ENCODE measurements around the gene CASP10.
"Not testable (repeated sequence)": the region's sequence is repeated elsewhere in the genome, so short reads cannot be mapped to it uniquely, and the experiment has no call there.

Gene CASP10, protein sequence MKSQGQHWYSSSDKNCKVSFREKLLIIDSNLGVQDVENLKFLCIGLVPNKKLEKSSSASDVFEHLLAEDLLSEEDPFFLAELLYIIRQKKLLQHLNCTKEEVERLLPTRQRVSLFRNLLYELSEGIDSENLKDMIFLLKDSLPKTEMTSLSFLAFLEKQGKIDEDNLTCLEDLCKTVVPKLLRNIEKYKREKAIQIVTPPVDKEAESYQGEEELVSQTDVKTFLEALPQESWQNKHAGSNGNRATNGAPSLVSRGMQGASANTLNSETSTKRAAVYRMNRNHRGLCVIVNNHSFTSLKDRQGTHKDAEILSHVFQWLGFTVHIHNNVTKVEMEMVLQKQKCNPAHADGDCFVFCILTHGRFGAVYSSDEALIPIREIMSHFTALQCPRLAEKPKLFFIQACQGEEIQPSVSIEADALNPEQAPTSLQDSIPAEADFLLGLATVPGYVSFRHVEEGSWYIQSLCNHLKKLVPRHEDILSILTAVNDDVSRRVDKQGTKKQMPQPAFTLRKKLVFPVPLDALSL

DNA sequence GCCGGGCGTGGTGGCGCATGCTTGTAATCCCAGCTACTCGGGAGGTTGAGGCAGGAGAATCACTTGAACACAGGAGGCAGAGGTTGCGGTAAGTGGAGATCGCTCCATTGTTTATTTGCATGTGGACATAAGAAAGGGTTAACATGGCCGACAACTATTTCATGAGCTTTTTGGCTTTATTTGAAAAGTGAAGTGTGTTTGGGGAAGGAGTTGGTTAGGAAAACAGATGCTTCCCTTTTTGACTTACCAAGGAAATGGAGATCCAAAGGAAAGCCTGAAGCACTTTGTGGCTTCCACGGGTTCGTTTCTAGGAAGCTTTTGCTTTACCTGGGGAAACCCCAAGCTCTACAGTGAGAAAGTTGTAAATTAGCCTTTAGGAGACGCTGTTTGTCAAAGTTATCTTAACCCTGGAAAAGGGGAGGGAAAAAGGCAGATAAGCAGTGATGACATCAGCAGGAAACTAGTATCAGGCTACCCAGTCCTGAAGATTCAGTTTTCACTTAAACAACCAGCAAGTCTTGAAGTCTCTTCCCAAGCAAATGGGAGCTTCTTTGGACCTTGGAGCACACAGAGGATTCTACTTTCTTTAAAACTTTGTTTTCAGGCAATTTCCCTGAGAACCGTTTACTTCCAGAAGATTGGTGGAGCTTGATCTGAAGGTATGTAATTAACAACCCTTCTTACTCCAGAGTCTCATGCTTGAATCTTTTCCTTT lies at the start of gene CASP10:
CASP10 (plus strand) TSS at position 492 of the 715 bp plus-strand sequence. CDS start 2,637 bp downstream, outside the sequence.
- DNase-seq: no peak

DNA sequence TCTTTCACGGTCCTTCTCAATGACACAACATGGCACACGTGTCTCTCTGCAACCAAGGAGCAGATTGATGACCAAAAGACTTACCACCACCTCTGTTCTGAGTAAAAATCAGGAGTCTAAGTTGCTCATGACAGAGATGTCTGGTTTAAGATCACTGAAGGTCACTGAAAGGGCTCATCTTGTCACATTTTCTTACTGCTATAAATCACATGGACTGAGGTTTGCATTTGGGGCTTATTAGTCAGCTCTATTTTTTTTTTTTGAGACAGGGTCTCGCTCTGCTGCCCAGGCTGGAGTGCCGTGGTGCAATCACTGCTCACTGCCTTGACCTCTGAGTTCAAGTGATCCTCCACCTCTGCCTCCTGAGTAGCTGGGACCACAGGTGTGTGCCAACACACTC lies 47.6 kb upstream of the CASP10 start:
- no peak for DNase-seq

DNA sequence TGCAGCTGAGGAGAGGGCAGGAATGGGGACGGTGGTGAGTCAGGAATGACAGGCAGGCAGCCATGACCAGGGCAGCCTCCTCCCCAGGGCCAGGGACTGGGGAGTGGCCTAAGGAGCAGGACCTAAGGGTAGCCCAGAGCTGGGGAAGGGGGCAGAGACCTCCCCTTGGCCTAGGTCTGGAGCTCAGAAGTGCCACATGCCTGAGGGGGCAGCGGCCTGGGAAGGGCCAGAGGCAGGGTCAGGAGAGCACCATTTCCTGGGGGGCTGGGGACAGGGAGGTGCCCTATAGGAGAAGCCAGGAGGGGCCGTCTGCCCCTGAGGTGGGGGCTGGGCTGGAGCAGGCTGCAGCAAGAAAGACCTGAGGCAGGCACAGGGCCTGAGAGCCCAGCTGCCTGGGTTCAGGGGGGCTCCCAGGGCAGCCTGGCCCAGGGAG lies 46.0 kb upstream of the CASP10 start:
- DNase-seq: no peak

DNA sequence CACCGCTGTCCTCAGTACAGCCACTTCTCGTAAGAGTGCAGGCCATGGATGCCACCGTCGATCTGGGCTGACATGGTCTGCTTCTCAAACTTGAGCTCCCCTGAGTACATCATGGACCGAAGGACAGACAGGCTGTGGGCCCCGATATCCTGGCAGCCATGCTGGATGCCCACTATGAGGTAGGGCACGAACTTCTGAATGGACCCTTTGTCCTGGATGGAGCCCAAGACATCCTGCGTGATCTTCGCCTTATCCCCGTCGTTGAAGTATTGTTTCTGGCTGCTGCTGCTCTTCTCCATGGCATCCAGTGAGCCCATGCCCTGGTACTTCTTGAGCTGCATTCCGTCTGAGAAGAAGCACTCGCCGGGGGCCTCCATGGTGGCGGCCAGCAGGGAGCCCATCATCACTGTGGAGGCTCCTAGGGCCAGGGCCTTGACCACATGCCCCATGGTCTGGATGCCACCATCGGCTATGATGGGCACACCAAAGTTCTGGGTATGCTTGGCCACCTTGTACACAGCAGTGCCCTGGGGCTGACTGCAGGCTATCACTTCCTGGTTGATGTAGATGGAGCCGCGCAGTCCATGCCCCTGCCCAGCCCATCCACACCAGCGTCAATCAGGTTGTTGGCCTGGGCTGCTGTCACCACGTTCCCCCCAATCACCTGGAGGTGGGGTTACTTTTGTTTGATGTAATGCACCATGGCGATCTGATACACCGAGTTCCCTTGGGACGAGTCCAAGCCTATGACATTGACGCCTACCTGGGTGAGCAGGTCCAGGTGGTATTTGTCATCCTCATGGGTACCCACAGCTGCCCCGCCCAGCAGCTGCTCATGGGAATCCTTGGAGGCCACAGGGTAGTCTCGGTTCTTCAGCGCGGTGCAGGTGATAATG lies 45.2 kb upstream of the CASP10 start:
- DNase-seq: no peak

DNA sequence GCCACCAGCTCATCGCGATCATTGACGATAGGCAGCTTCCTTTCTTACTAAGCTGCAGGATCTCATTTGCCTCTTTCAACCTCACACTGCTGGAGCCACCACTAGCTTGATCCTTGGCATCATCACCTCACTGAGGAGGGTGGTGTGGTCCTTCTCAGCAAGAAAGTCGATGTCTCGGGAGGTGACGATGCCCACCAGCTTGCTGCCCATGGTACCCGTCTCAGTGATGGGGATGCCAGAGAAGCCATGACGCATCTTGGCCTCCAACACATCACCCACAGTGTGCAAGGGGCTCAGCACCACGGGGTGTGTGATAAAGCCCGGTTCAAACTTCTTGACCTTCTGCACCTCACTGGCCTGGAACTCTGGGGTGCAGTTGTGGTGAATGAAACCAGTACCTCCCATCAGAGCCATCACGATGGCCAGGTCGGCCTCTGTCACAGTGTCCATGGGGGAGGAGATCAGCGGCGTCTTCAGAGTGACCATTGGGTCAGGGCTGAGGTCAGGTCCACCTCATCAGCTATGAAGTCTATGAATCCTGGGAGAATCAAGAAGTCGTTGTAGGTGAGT lies 44.5 kb upstream of the CASP10 start:
- DNase-seq: no peak

DNA sequence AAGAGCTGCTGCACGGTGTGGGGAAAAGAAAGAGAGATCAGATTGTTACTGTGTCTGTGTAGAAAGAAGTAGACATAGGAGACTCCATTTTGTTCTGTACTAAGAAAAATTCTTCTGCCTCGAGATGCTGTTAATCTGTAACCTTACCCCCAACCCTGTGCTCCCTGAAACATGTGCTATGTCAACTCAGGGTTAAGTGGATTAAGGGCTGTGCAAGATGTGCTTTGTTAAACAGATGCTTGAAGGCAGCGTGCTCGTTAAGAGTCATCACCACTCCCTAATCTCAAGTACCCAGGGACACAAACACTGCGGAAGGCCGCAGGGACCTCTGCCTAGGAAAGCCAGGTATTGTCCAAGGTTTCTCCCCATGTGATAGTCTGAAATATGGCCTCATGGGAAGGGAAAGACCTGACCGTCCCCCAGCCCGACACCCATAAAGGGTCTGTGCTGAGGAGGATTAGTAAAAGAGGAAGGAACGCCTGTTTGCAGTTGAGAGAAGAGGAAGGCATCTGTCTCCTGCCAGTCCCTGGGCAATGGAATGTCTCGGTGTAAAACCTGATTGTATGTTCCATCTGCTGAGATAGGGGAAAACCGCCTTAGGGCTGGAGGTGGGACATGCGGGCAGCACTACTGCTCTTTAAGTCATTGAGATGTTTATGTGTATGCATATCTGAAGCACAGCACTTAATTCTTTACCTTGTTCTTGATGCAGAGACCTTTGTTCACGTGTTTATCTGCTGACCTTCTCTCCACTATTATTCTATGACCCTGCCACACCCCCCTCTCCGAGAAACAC lies 43.8 kb upstream of the CASP10 start:
- not testable (repeated sequence) for DNase-seq

DNA sequence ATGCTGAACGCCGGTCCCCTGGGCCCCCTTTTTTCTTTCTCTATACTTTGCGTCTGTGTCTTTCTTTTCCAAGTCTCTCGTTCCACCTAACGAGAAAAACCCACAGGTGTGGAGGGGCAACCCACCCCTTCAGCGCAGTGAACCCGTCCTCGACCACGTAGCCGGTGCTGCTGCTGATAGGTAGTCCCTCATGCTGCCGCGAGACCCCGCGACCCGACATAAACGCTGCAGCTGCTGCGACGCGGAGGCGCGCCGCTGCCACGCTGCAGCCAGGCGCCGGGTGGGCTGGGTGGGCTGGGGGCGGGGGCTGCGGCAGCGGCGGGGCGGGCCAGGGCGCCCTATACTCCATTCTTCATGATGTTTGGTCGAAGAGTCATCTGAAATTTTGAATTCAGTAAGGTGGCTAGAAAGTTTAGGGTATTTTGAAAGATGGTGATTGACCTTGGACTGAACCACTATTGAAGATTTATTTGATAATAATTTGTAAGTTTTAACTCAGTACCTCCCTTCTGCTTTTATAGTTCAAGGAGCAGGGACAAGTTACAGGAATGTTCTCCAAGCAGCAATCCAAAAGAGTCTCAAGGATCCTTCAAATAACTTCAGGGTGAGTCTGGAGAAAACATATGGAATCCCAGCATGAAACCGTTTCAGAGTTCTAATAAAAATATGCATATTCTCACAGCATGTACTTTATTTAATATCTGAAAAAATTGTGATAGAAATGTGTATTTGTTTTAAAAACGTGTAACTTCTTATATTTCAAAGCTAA lies 42.9 kb upstream of the CASP10 start:
- DNase-seq: no peak

DNA sequence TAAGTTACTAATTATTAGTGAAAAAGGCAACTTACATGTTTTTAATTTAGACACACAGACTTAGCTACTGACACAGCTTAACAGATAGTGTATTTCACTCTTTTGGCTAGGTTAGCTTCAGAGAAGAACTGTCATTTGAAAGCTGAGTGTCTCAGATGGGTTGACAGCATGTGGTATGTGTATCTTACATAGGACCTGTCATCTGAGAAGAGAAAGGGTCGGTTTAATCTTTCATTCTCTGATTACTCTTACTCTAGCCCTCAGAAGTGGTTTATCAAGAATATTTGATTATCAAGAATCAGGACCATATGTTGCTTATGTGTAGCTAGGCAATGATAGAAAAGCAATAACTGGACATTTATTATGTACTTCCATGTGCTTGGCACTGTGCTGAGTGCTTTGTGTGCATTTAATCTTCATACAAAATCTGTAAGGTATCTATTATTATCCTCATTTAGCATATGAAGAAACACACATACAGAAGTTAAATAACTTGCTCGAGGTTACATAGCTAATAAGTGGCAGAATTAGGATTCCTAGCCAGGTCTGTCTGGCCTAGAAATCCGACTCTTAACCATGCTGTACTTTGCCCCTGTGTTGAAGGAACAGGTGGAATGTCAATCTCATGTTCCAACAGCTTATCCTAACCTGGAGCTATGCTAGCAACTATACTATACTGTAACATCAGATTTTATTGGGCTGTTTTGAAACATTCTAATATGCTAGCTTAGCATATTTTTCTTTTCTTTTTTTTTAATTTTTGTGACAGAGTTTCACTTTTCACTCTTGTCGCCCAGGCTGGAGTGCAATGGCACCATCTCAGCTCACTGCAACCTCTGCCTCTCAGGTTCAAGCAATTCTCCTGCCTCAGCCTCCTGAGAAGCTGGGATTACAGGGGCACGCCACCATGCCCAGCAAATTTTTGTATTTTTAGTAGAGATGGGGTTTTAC lies 38.6 kb upstream of the CASP10 start:
- DNase-seq: no peak

DNA sequence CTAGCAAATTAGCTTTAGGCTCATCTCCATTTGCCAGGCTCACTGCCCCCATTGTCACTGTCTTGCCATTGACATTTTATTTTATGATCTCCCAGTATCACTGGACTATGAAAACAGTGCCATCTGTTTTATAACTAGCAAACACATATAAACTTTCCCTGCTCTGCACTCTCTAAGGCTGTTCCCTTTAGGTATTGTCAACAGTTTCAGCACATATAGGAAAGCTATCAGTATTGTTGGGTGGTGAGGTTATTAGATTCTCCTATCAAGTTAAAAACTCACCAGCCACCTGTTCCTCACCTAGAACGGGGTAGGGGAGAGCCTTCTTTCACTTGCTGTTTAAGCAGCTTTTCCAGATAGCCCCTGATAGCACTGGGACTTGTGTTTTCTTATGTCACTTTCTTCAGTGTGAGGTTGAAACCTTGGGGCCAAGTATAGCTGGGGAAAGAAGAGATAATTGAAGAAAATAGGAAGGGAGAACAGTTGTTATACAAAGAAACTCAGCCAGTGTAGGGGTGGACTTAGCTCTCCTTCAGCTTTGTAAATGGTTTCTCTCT lies 34.4 kb upstream of the CASP10 start:
- DNase-seq: no peak

DNA sequence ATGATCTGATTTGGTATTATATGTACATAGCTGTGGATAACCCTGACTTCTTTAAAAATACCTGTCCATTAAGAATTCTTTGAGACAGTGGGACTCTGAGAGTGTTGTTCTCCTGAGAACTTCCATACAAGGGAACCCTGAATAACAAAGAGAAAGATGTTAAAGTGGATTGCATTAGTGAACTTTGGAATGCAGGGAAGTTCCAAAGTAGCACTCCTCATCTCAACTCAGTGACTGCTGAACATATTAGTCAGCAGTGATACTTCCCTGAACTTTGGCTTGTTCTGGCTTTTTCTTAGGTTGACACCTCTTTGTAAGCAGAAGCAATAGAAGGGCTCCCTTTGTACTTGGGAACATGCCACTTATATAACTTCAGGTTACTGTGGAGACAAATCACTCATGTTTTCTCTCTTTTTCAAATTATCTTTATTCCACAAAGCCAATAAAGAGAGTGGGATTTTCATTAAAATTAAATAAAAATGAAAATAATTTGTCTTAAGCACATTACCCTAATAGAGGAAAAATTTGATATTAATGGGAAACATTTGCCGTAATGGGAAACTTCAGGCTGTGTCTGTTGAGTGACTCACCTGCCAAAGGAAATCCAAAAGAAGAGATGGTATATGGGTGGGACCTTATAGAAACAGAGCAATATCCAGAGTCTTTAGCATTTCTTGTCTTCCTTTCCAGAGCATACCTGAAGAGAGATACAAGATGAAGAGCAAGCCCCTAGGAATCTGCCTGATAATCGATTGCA lies 33.7 kb upstream of the CASP10 start:
- DNase-seq: no peak

DNA sequence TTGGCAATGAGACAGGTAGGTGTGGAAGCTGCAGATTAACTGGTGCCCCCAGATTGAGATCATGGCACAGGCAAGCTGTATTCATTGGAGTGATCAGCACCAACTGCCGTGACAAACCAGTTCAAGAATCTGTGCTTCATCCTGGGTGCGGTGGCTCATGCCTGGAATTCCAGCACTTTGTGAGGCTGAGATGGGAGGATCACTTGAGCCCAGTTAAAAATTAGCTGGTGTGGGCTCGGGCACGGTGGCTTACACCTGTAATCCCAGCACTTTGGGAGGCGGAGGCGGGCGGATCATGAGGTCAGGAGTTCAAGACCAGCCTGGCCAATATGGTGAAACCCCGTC lies 33.1 kb upstream of the CASP10 start:
- not testable (repeated sequence) for DNase-seq

DNA sequence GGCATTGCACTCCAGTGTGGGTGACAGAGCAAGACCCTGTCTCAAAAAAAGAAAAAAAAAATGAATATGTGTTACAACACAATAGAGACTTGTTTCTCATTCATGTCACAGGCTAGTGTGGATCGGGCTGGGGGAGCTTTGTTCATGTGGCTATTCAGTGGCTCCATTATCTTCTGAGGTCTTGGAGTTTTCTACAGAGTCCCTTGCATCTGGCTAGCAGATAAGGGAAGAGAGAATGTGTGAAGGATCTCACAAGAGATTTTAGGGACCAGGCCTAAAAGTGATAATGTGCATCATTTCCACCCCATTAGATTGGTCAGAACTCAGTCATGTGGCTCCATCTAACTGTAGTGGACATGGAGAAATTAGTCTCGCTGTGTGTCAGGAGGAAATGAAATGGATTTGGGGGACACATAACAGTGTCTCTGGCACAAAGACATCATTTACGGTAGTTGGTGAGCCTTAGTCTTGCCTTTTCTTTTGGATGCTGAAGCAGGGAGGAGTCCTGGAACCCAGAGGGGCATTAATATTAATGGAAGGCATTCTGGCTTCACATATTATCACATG lies 32.4 kb upstream of the CASP10 start:
- no peak for DNase-seq

DNA sequence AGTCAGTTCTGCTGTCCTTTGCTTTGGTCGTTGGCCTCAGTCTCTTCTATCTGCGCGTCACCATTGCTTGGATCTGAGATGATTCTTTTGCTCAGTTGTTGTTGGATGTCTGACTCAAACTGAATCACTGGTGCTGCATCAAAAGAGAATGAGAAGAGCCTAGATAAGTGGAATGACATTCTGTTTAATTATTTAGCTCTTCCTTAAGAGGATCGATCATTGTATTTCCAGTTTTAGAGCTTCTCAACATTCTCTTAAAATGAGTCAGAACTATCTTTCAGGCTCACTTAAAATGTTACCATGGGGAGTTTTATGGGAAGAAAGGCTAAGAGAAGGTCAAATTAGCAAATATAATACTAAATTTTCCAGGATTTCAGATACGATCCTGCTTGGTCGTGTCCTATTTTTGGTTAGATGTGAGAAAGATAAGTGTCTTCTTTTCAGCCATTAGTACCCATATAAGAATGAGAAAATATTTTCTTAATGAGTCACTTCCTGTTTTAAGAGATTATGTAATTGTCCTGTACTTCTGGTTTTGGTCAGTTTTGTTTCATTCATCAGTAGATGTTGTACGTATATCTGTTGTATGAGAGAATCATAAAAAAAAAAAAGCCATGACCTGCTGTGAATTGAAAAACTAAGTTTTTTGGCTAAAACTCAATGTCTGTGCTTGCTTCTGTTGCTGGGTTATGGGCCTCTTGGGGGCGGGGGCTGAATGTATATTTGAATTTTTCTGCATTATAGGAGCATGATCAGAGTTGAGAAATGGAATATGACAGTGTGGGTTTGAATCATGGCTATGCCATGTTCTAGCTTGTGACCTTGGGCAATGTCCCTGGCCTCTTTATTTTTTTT lies 31.6 kb upstream of the CASP10 start:
- DNase-seq: no peak

DNA sequence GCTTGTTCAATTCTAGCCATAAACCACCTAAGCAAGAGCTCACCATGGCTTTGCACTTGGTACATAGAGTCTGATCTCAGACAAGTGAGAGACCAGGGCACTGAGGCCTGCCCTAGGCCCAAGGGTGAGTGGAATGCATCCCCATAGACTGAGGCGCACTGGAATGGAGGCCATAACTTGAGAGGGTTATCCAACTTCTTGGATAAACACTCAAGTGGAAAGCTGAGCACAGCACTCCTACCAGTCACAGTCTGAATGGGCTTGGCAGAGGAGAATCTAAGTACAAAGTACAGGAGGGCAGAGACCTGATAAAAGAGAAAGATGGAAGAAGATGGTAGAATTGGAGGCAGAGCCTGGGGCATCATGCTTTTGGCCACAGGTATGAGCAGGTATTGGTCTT lies 30.4 kb upstream of the CASP10 start:
- no peak for DNase-seq

DNA sequence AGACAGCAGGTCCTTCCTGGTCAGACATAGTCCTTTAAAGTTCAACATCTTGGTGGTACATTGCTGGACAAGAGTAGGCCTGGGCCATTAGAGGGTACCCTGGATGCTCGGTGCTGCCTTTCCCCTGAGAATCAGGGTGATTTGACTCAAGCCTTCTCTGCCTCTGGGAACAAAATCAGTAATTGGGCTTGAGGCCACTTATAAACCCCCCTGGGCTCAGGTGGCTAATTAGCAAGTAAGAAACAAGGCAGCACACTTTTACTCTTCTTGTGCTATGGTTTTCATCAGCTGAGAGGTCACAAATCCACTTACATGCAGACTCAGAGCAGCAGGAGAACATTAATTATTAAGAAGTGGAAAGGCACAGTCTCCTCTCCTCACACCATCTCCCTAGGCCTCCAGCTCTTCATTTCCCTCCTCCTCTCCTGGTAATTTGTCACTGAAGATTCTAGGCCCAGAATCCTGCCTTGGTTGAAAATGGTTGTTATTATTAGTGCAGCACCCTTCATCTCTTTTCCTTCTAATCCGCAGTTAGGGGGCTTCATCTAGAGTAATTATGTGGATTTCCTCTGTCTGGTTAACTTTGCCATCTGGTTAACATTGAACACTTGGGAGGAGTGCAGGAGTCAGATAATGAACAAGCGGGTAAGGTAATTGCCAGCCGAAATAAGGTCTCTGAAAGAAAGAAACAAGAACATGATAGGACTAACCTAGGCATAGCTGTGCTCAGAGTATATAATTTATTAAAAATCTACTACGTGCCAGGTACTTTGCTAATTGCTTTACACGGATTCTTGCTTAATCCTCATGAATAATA lies 29.7 kb upstream of the CASP10 start:
- no peak for DNase-seq

DNA sequence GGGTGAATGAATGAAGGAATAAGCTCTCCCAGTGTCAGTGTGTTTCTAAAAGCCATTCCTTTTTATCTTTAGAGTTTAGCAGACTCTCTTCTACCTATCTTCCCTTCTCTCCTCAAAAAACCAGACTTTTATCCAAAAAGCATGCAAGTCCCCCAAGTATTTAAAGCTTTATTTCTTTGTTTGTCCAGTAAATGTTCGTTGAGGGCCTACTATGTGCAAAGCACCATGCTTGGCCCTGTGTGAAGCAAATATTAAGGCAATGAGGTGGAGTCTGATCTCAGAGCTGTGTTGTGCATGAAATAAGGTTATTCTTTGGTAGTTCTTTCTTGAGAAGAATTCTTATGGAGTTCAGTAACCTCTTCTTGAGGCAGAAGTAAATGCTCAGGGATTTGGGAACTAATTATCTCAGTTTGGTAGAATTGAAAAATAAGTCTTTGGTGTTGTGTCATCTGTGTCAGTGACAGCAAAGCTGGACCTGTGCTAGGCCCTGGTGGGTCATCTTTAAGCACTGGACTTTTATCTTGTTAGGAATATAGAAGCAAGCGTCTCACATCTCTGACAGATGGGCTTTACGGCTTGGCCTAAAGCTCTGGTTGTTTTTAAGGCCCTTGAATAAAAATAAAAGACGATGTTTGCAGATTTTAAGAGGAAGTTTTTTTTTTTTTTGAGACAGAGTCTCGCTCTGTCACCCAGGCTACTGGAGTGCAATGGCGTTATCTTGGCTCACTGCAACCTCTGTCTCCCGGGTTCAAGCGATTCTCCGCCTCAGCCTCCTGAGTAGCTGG lies 28.1 kb upstream of the CASP10 start:
- no peak for DNase-seq

Measured in DMS79 treated with DMSO at 0.1 percent for 48 hours (cell line).